ENCODE measurements around the gene CHID1.

GRCh38 chr11:868394-868793, 42.2 kb downstream of the CHID1 start:
- no peak for TF ChIP-seq CTCF (IDR thresholded peaks at IDR 0.05)
- no peak for TF ChIP-seq POLR2A (IDR thresholded peaks at IDR 0.05)

All from body of pancreas (tissue), 4 donors.